Measurements from ENCODE around the gene FBXW9.
"Not testable (repeated sequence)": the region's sequence is repeated elsewhere in the genome, so short reads cannot be mapped to it uniquely, and the experiment has no call there.

The FBXW9 gene

GRCh38 chr19:12701596-12702282, 5.3 kb upstream of the FBXW9 start:
- peaks cover 4% of the 10 kb centered on the region for H3K79me2 ChIP-seq
- H2AFZ ChIP-seq, result no peak overlapping the region
- no peaks in the 10 kb centered on the region for H3K9me3 ChIP-seq (ENCODE audit: control insufficient read depth, low read length)
- H3K4me1 ChIP-seq, result no peaks in the 10 kb centered on the region
- no peak overlapping the region for H3K27ac ChIP-seq
- no peak overlapping the region for H3K4me2 ChIP-seq (ENCODE audit: low read length)
- no peak overlapping the region for H3K4me3 ChIP-seq (ENCODE audit: low read depth, low read length)
- TF ChIP-seq CTCF (IDR thresholded peaks at IDR 0.05), result no peak
- H3K36me3 ChIP-seq (ENCODE audit: control insufficient read depth, insufficient read depth, low read length), result no peaks in the 10 kb centered on the region
- no peaks in the 10 kb centered on the region for H3K27me3 ChIP-seq (ENCODE audit: control insufficient read depth, insufficient read depth, low read length)
- H3K9ac ChIP-seq, result no peak overlapping the region

GRCh38 chr19:12698138-12698537, 1.7 kb upstream of the FBXW9 start:
- H3K27me3 ChIP-seq (ENCODE audit: control insufficient read depth, insufficient read depth, low read length), result no peaks in the 10 kb centered on the region
- no peak for TF ChIP-seq CTCF (IDR thresholded peaks at IDR 0.05)
- no peak overlapping the region for H2AFZ ChIP-seq
- H3K36me3 ChIP-seq (ENCODE audit: control insufficient read depth, insufficient read depth, low read length), result no peaks in the 10 kb centered on the region
- H3K4me1 ChIP-seq, result no peaks in the 10 kb centered on the region
- H3K4me2 ChIP-seq (ENCODE audit: low read length), result no peak overlapping the region
- H3K79me2 ChIP-seq, result peaks cover under 1% of the 10 kb centered on the region
- H3K9me3 ChIP-seq (ENCODE audit: control insufficient read depth, low read length), result no peaks in the 10 kb centered on the region
- H3K27ac ChIP-seq, result no peak overlapping the region
- no peak overlapping the region for H3K4me3 ChIP-seq (ENCODE audit: low read depth, low read length)
- no peak overlapping the region for H3K9ac ChIP-seq

GRCh38 chr19:12697425-12697824, 994 bp upstream of the FBXW9 start:
- H3K4me1 ChIP-seq; H3K27me3 ChIP-seq (ENCODE audit: control insufficient read depth, insufficient read depth, low read length); H3K4me2 ChIP-seq (ENCODE audit: low read length); H3K9ac ChIP-seq; H3K36me3 ChIP-seq (ENCODE audit: control insufficient read depth, insufficient read depth, low read length); H3K9me3 ChIP-seq (ENCODE audit: control insufficient read depth, low read length); H3K4me3 ChIP-seq (ENCODE audit: low read depth, low read length); H3K27ac ChIP-seq; H3K79me2 ChIP-seq; H2AFZ ChIP-seq: not testable (repeated sequence)

- Histone ChIP-seq H3K4me1 (no peaks in the 10 kb centered on the region), H3K4me2 (ENCODE audit: low read length) (peak overlapping the region; percentile 72), H2AFZ (peak overlapping the region; percentile 99), H3K79me2 (no peaks in the 10 kb centered on the region), H3K9ac (peak overlapping the region; percentile 21), H3K9me3 (ENCODE audit: control insufficient read depth, low read length) (no peaks in the 10 kb centered on the region), H3K27me3 (ENCODE audit: control insufficient read depth, insufficient read depth, low read length) (no peaks in the 10 kb centered on the region), H3K36me3 (ENCODE audit: control insufficient read depth, insufficient read depth, low read length) (no peaks in the 10 kb centered on the region), H3K4me3 (ENCODE audit: low read depth, low read length) (peak overlapping the region; percentile 68), H3K27ac (peak overlapping the region; percentile 74)
- TF ChIP-seq CTCF (IDR thresholded peaks at IDR 0.05), result no peak
These were observed 450 bp downstream of the FBXW9 start for GRCh38 chr19:12695997-12696365.

- Histone ChIP-seq H3K27me3 (ENCODE audit: control insufficient read depth, insufficient read depth, low read length) (no peaks in the 10 kb centered on the region), H3K36me3 (ENCODE audit: control insufficient read depth, insufficient read depth, low read length) (no peaks in the 10 kb centered on the region), H3K79me2 (no peaks in the 10 kb centered on the region), H3K27ac (no peak overlapping the region), H3K9ac (no peak overlapping the region), H3K4me1 (no peaks in the 10 kb centered on the region), H3K4me3 (ENCODE audit: low read depth, low read length) (peak overlapping the region; percentile 68), H3K9me3 (ENCODE audit: control insufficient read depth, low read length) (no peaks in the 10 kb centered on the region), H3K4me2 (ENCODE audit: low read length) (peak overlapping the region; percentile 72), H2AFZ (peak overlapping the region; percentile 99)
- no peak for TF ChIP-seq CTCF (IDR thresholded peaks at IDR 0.05)
These were observed 917 bp downstream of the FBXW9 start for GRCh38 chr19:12695514-12695913.

Data from parathyroid adenoma (tissue), 2 donors.